ENCODE results near the gene ZFYVE28. TPM values are rescaled to one million over a fixed set of nuclear protein-coding genes. Genes with fewer than 3 reads are reported as not detected.

ZFYVE28 gene
- total and polyA plus RNA-seq, 7 donors: 1.7 to 7.7 (median 3.4) TPM

DNA sequence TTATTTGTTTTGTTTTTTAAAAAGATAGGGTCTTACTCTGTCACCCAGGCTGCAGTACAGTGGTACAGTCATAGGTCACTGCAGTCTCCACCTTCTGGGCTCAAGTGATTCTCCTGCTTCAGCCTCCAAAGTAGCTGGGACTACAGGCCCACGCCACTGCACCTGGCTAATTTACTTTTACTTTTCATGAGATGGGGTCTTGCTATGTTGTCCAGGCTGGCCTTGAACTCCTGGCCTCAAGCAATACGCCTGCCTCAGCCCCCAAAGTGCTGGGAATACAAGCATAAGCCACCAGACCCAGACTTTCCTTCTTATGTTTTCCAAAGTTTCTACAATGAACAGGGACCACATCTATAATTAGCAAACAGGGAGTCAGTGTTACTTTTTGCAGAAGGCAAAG is 118.7 kb downstream of the ZFYVE28 start:
- Histone ChIP-seq H3K9me3 (no peaks in the 10 kb centered on the region), H3K36me3 (ENCODE audit: insufficient read depth in 1 of 2, low read depth in 1 of 2) (no peaks in the 10 kb centered on the region), H3K4me3 (no peak overlapping the region), H3K4me1 (no peaks in the 10 kb centered on the region), H3K27me3 (ENCODE audit: insufficient read depth in 3 of 3, low read length in 2 of 3) (no peaks in the 10 kb centered on the region), H3K27ac (no peak overlapping the region)
- TF ChIP-seq, protein P1, sequence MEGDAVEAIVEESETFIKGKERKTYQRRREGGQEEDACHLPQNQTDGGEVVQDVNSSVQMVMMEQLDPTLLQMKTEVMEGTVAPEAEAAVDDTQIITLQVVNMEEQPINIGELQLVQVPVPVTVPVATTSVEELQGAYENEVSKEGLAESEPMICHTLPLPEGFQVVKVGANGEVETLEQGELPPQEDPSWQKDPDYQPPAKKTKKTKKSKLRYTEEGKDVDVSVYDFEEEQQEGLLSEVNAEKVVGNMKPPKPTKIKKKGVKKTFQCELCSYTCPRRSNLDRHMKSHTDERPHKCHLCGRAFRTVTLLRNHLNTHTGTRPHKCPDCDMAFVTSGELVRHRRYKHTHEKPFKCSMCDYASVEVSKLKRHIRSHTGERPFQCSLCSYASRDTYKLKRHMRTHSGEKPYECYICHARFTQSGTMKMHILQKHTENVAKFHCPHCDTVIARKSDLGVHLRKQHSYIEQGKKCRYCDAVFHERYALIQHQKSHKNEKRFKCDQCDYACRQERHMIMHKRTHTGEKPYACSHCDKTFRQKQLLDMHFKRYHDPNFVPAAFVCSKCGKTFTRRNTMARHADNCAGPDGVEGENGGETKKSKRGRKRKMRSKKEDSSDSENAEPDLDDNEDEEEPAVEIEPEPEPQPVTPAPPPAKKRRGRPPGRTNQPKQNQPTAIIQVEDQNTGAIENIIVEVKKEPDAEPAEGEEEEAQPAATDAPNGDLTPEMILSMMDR (IDR thresholded peaks at IDR 0.05): no peak
- WGBS, 3 donors: 97 to 98% (median 97%) methylated on average over 2 of the region's 2 CpGs
- intact Hi-C loops (cut with DNase I): no loop called here
- ATAC-seq (no peak), DNase-seq (no peak)

DNA sequence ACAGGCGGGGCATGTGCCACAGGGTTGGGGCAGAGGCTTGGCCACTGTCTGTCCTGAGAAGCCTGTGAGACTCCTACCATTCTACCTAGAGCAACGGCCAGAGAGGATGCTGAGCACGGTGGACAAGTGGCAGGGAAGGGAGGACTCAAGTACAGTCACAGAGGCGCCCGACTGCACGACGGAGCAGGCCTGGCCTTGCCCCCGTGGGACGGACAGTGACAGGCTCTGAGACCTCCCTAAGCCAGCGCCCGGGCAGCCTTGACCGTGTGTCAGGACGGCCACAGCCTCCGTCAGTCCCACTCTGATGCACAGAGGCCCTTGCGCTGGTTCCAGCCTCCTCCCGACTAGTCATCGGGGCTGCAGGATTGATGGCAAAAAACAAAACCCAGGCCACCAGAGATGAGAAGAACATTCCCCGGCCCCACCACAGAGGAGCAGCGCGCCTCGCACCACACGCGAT is 119.9 kb downstream of the ZFYVE28 start:
- 77 to 81% (median 80%) methylated on average over 23 of the region's 23 CpGs for WGBS, 3 donors
- Histone ChIP-seq H3K36me3 (ENCODE audit: insufficient read depth in 1 of 2, low read depth in 1 of 2) (no peaks in the 10 kb centered on the region), H3K27ac (no peak overlapping the region), H3K4me1 (no peaks in the 10 kb centered on the region), H3K27me3 (ENCODE audit: insufficient read depth in 3 of 3, low read length in 2 of 3) (no peaks in the 10 kb centered on the region), H3K9me3 (no peaks in the 10 kb centered on the region), H3K4me3 (no peak overlapping the region)
- TF ChIP-seq, protein P1 (IDR thresholded peaks at IDR 0.05): no peak
- ATAC-seq (no peak), DNase-seq (no peak)
- intact Hi-C loops (cut with DNase I): no loop called here

DNA sequence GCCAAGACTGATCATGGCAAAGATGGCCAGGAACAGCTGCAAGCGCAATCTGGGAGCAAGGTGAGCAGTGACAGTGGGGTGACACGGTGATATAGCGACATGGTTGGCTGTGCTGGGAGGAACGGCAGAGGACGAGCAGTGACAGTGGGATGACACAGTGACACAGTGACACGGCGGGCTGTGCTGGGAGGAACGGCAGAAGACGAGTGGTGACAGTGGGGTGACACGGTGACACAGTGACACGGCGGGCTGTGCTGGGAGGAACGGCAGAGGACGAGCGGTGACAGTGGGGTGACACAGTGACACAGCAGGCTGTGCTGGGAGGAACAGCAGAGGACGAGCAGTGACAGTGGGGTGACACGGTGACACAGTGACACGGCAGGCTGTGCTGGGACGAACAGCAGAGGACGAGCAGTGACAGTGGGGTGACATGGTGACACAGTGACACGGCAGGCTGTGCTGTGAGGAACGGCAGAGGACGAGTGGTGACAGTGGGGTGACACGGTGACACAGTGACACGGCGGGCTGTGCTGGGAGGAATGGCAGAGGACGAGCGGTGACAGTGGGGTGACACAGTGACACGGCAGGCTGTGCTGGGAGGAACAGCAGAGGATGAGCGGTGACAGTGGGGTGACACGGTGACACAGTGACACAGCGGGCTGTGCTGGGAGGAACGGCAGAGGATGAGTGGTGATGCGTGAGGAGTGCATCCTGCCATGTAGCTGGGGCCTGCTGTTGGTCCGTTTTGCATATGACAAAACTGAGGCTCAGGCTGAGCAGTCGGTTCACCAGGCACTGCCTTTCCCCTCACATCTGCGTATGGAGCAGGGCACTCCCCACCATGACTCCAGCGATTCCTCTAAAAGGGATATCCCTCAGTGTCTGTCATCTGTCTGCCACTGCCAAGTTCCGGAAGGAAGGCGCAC is 120.6 kb downstream of the ZFYVE28 start:
- H3K9me3 ChIP-seq: no peaks in the 10 kb centered on the region
- intact Hi-C loops (cut with DNase I): no loop called here
- DNase-seq (no peak), ATAC-seq (peak in 1 of 4 donors; percentile 18)
- H3K4me3 ChIP-seq: no peak overlapping the region
- H3K27ac ChIP-seq: no peak overlapping the region
- 88 to 92% (median 92%) methylated on average over 39 to 40 of the region's 40 CpGs for WGBS, 3 donors
- H3K36me3 ChIP-seq (ENCODE audit: insufficient read depth in 1 of 2, low read depth in 1 of 2): no peaks in the 10 kb centered on the region
- TF ChIP-seq, protein P1 (IDR thresholded peaks at IDR 0.05): no peak
- H3K27me3 ChIP-seq (ENCODE audit: insufficient read depth in 3 of 3, low read length in 2 of 3): no peaks in the 10 kb centered on the region
- no peaks in the 10 kb centered on the region for H3K4me1 ChIP-seq

DNA sequence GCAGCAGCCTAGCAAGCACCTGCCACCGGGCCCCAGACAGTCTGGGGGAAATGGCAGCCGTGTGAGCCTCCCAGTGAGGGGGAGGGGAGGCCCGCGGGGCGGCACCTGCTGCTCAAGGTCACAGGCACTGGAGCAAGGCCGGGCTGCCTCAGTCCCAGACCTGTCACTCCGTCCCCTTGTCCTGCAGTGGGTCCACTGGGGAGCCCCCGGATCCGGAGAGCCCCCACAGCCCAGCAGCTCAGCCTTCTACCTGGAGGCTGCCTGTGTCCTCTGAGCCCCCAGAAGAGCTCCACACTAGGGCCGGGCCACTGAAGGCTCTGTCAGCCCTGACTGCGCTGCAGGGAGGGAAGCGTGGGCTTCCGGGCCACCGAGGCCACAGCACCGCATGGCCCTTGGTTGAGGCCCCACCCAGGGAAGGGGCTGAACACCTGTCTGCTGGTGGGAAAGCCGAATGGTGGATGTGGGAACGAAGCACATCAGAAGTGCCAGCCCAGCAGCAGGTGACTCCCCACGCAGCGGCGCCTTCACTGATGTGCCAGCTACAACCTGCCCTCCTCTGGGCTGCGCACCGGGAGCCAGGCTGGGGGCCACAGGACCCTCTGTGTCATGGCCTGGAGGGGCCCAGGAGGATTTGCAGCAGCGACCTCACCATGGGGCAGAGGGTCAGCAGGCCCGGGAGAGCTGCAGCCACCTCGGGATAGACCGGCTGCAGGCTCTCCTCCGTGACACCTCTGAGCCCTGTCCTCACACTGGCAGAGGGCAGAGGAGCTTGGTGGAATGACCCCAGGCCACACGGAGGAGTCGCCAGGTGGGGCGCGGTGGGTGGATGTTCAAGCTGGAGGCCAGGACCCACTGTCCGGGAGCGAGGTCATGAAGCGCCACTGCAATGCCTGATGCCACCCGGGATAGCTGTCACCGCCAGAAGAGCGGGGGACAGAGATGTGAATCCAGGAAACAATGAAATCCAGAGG is 121.5 kb downstream of the ZFYVE28 start:
- Histone ChIP-seq H3K4me3 (no peak overlapping the region), H3K27ac (no peak overlapping the region), H3K4me1 (no peaks in the 10 kb centered on the region), H3K36me3 (ENCODE audit: insufficient read depth in 1 of 2, low read depth in 1 of 2) (no peaks in the 10 kb centered on the region), H3K27me3 (ENCODE audit: insufficient read depth in 3 of 3, low read length in 2 of 3) (no peaks in the 10 kb centered on the region), H3K9me3 (no peaks in the 10 kb centered on the region)
- intact Hi-C loops (cut with DNase I): no loop called here
- WGBS, 3 donors: 82 to 87% (median 83%) methylated on average over 34 to 37 of the region's 37 CpGs
- TF ChIP-seq, protein P1 (IDR thresholded peaks at IDR 0.05): no peak
- ATAC-seq (peak in 3 of 4 donors; percentile 30 to 50 (median 42)), DNase-seq (no peak)

All from psoas muscle (tissue), 8 donors.